Smooth muscle cell (in vitro differentiated cells): ENCODE results near the gene ZNF627. TPM values are rescaled to one million over a fixed set of nuclear protein-coding genes. Genes with fewer than 3 reads are reported as not detected.
"Not testable (repeated sequence)": the region's sequence is repeated elsewhere in the genome, so short reads cannot be mapped to it uniquely, and the experiment has no call there.

ENCODE experiments used
- DNase-seq: peaks from one replicate; lab custom pipeline; 2025; ENCODE audit not compliant: unreplicated experiment; lab: John Stamatoyannopoulos, UW
- H2AFZ ChIP-seq: fragments of 200-600 bp; sonication (generic); 2 replicates; pipeline ENCODE4 v1.6.0; 2016; ENCODE audit warnings: antibody characterized with exemption, low read depth, mild to moderate bottlenecking
- H3F3A ChIP-seq: fragments of 200-600 bp; sonication (generic); 2 replicates; pipeline ENCODE4 v1.6.0; 2017; ENCODE audit warnings: antibody characterized with exemption, low read depth
- H3K27ac ChIP-seq: fragments of 200-600 bp; sonication (generic); 2 replicates; pipeline ENCODE4 v1.5.1; 2016; ENCODE audit warnings: low read depth, mild to moderate bottlenecking
- H3K27me3 ChIP-seq: fragments of 200-600 bp; sonication (generic); 2 replicates; pipeline ENCODE4 v1.6.1; 2016; ENCODE audit warnings: low read depth, mild to moderate bottlenecking
- H3K36me3 ChIP-seq: fragments of 200-600 bp; sonication (generic); 2 replicates; pipeline ENCODE4 v1.5.1; 2016; ENCODE audit warnings: low read depth
- H3K4me1 ChIP-seq: fragments of 200-600 bp; sonication (generic); 2 replicates; pipeline ENCODE4 v1.5.1; 2016; ENCODE audit warnings: low read depth
- H3K4me2 ChIP-seq: fragments of 200-600 bp; sonication (generic); 2 replicates; pipeline ENCODE4 v1.6.0; 2016; ENCODE audit warnings: mild to moderate bottlenecking
- H3K4me3 ChIP-seq: fragments of 200-600 bp; sonication (generic); 2 replicates; pipeline ENCODE4 v1.5.1; 2016; ENCODE audit warnings: mild to moderate bottlenecking
- H3K79me2 ChIP-seq: fragments of 200-600 bp; sonication (generic); 2 replicates; pipeline ENCODE4 v1.6.0; 2016; ENCODE audit warnings: low read depth, mild to moderate bottlenecking
- H3K9ac ChIP-seq: fragments of 200-600 bp; sonication (generic); 2 replicates; pipeline ENCODE4 v1.6.0; 2016; ENCODE audit warnings: low read depth
- H3K9me3 ChIP-seq: fragments of 200-600 bp; sonication (generic); replicated peaks from 2 replicates; pipeline ENCODE4 v1.5.1; 2016; ENCODE audit warnings: low read depth
- H4K20me1 ChIP-seq: fragments of 200-600 bp; sonication (generic); 2 replicates; pipeline ENCODE4 v1.6.0; 2016; ENCODE audit warnings: low read depth
- WGBS: methylation state at CpG from one replicate; pipeline ENCODE4 v1.1.7; 2016; ENCODE audit warnings: low lambda C conversion rate; 5-methylcytosine and 5-hydroxymethylcytosine counted together
- polyA plus RNA-seq: library from polyadenylated mRNA; unstranded; fragments of >200 nt; fragmentation: Nextera tagmentation; extraction: Ambion mirVana; gene quantifications from 2 replicates; pipeline ENCODE4 v1.2.1, GENCODE V29; 2016
- total RNA-seq: library from RNA; depleted of rRNA; stranded (reverse); fragments of >200 nt; gene quantifications from 2 replicates; pipeline ENCODE4 v1.2.3, GENCODE V29; 2014
- TF ChIP-seq, protein P1 (sequence below): fragments of 200-600 bp; sonication (generic); IDR thresholded peaks from 2 replicates; pipeline ENCODE4 v1.5.1; 2017; ENCODE audit warnings: borderline replicate concordance, mild to moderate bottlenecking, antibody characterized with exemption; ENCODE audit not compliant: insufficient read depth, poor library complexity, severe bottlenecking

Gene ZNF627
- total and polyA plus RNA-seq, 2 experiments from 2014 or later: 10.6 to 24.1 TPM

- H2AFZ ChIP-seq: no peak overlapping the region
- no peaks in the 10 kb centered on the region for H3K36me3 ChIP-seq
- no peaks in the 10 kb centered on the region for H3F3A ChIP-seq
- no peak overlapping the region for H3K4me2 ChIP-seq
- WGBS: 94% methylated on average over 2 of the region's 2 CpGs
- H3K27ac ChIP-seq: no peak overlapping the region
- TF ChIP-seq, protein P1, sequence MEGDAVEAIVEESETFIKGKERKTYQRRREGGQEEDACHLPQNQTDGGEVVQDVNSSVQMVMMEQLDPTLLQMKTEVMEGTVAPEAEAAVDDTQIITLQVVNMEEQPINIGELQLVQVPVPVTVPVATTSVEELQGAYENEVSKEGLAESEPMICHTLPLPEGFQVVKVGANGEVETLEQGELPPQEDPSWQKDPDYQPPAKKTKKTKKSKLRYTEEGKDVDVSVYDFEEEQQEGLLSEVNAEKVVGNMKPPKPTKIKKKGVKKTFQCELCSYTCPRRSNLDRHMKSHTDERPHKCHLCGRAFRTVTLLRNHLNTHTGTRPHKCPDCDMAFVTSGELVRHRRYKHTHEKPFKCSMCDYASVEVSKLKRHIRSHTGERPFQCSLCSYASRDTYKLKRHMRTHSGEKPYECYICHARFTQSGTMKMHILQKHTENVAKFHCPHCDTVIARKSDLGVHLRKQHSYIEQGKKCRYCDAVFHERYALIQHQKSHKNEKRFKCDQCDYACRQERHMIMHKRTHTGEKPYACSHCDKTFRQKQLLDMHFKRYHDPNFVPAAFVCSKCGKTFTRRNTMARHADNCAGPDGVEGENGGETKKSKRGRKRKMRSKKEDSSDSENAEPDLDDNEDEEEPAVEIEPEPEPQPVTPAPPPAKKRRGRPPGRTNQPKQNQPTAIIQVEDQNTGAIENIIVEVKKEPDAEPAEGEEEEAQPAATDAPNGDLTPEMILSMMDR: no peak
- H3K9me3 ChIP-seq: no peaks in the 10 kb centered on the region
- H3K4me1 ChIP-seq: no peaks in the 10 kb centered on the region
- no peaks in the 10 kb centered on the region for H3K27me3 ChIP-seq
- no peaks in the 10 kb centered on the region for H4K20me1 ChIP-seq
- H3K9ac ChIP-seq: no peak overlapping the region
- no peaks in the 10 kb centered on the region for H3K79me2 ChIP-seq
- H3K4me3 ChIP-seq: no peak overlapping the region
- no peak for DNase-seq
Measured at GRCh38 chr19:11566164-11566563, 31.1 kb upstream of the ZNF627 start.

DNA sequence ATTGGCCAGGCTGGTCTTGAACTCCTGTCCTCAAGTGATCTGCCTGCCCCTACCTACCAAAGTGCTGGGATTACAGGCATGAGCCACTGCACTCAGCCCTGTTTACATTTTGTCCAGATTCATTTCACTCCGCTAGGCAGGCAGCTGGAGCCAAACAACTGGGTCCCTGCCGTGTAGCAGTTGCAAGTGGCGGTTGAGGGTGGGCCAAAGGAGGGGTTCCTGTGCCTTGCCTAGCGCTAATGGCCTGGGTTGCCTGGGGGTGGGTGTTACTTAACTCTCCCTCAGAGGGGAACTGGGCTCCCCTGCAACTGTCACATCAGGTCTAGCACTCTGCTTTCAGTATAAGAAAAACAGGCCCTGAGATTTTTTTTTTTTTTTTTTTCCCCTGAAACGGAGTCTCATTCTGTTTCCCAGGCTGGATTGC is 27.2 kb upstream of the ZNF627 start:
- TF ChIP-seq, protein P1: no peak
- no peaks in the 10 kb centered on the region for H3K27me3 ChIP-seq
- no peaks in the 10 kb centered on the region for H3K36me3 ChIP-seq
- no peak overlapping the region for H3K9ac ChIP-seq
- H3K27ac ChIP-seq: no peak overlapping the region
- no peak for DNase-seq
- H3K79me2 ChIP-seq: no peaks in the 10 kb centered on the region
- no peaks in the 10 kb centered on the region for H4K20me1 ChIP-seq
- no peak overlapping the region for H2AFZ ChIP-seq
- H3F3A ChIP-seq: no peaks in the 10 kb centered on the region
- 83% methylated on average over 5 of the region's 5 CpGs for WGBS
- H3K4me2 ChIP-seq: no peak overlapping the region
- H3K4me1 ChIP-seq: no peaks in the 10 kb centered on the region
- H3K4me3 ChIP-seq: no peak overlapping the region
- no peaks in the 10 kb centered on the region for H3K9me3 ChIP-seq

GRCh38 chr19:11573354-11573753 is 23.9 kb upstream of the ZNF627 start:
- not testable (repeated sequence) for H3K4me1 ChIP-seq, H2AFZ ChIP-seq, H3F3A ChIP-seq, H3K36me3 ChIP-seq, H3K27me3 ChIP-seq, H3K79me2 ChIP-seq, H3K4me3 ChIP-seq, H3K9ac ChIP-seq, H3K27ac ChIP-seq, DNase-seq, H3K9me3 ChIP-seq, H3K4me2 ChIP-seq, H4K20me1 ChIP-seq
- 87% methylated on average over 6 of the region's 6 CpGs for WGBS

- H3K9me3 ChIP-seq, H3K4me3 ChIP-seq, H2AFZ ChIP-seq, H4K20me1 ChIP-seq, DNase-seq, H3K36me3 ChIP-seq, H3K79me2 ChIP-seq, H3F3A ChIP-seq, H3K27me3 ChIP-seq, H3K4me1 ChIP-seq, H3K27ac ChIP-seq, H3K9ac ChIP-seq, H3K4me2 ChIP-seq: not testable (repeated sequence)
- 78% methylated on average over 4 of the region's 4 CpGs for WGBS
Measured at GRCh38 chr19:11573763-11574162, 23.5 kb upstream of the ZNF627 start.

DNA sequence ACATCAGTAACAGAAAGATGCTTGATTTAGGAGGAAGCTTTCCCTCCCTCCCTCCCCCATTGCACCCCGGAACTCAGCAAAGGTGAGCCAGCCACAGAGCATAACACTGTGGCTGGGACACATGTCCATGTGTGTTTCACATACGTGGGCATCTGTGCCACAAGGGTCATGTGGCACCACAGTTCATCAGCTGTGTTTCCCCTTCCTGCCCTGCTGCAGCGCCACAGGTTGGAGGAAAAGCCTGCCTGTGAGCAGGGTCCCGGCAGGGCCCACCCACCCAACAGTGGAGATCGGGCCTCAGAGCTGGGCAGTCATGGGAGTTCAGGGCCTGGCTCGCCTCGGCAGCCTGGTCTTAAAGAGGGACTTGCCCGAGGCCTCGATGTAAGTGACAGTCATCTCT is 22.6 kb upstream of the ZNF627 start:
- TF ChIP-seq, protein P1: no peak
- Histone ChIP-seq H3K27ac (no peak overlapping the region), H3F3A (no peaks in the 10 kb centered on the region), H3K9ac (no peak overlapping the region), H3K27me3 (peaks cover 12% of the 10 kb centered on the region), H3K9me3 (no peaks in the 10 kb centered on the region), H3K4me3 (no peak overlapping the region), H3K4me2 (no peak overlapping the region), H4K20me1 (no peaks in the 10 kb centered on the region), H3K79me2 (no peaks in the 10 kb centered on the region), H2AFZ (no peak overlapping the region), H3K36me3 (no peaks in the 10 kb centered on the region), H3K4me1 (no peaks in the 10 kb centered on the region)
- 87% methylated on average over 9 of the region's 9 CpGs for WGBS
- DNase-seq: no peak
